OCI-LY3 (cell line): Measurements from ENCODE around the gene CD2BP2.

Experiments
- H2AFZ ChIP-seq: fragments of 200-600, 300-600 bp; shearing (Covaris generic); 2 replicates; pipeline ENCODE4 v1.6.0; 2014; ENCODE audit warnings: antibody characterized with exemption, low read depth, low read length
- H3K27ac ChIP-seq: fragments of 200-600, 300-600 bp; sonication (generic); 2 replicates; pipeline ENCODE4 v1.5.1; 2014; ENCODE audit warnings: mild to moderate bottlenecking, low read length, moderate library complexity, mixed read lengths
- H3K27me3 ChIP-seq: fragments of 200-600, 300-600 bp; sonication (generic); 2 replicates; pipeline ENCODE4 v1.6.1; 2014; ENCODE audit warnings: low read depth, low read length, mixed read lengths
- H3K36me3 ChIP-seq: fragments of 200-600, 300-600 bp; sonication (generic); replicated peaks from 2 replicates; pipeline ENCODE3; 2014; ENCODE audit warnings: low read depth, low read length, mixed read lengths
- H3K4me1 ChIP-seq: fragments of 300-600, 200-600 bp; sonication (generic); 2 replicates; pipeline ENCODE4 v1.6.1; 2014; ENCODE audit warnings: low read length, mixed read lengths
- H3K4me2 ChIP-seq: fragments of 200-600, 300-600 bp; sonication (generic); 2 replicates; pipeline ENCODE4 v1.6.1; 2014; ENCODE audit warnings: low read length, mixed read lengths
- H3K4me3 ChIP-seq: fragments of 300-600, 200-600 bp; sonication (generic); 2 replicates; pipeline ENCODE4 v1.5.1; 2014; ENCODE audit warnings: antibody characterized with exemption, mild to moderate bottlenecking, low read length, moderate library complexity
- H3K79me2 ChIP-seq: fragments of 300-600, 200-600 bp; shearing (Covaris generic); 2 replicates; pipeline ENCODE4 v1.6.1; 2014; ENCODE audit warnings: mild to moderate bottlenecking, low read length, mixed read lengths
- H3K9ac ChIP-seq: fragments of 300-600, 200-600 bp; shearing (Covaris generic); 2 replicates; pipeline ENCODE4 v1.6.0; 2014; ENCODE audit warnings: mild to moderate bottlenecking, low read length, moderate library complexity
- H3K9me3 ChIP-seq: fragments of 200-600, 300-600 bp; shearing (Covaris generic); 2 replicates; pipeline ENCODE4 v1.6.1; 2014; ENCODE audit warnings: low read length, mixed read lengths; ENCODE audit not compliant: insufficient read depth
- H4K20me1 ChIP-seq: fragments of 200-600, 300-600 bp; sonication (generic); 2 replicates; pipeline ENCODE4 v1.6.1; 2016; ENCODE audit warnings: low read length, mixed read lengths; ENCODE audit not compliant: insufficient read depth
- CTCF ChIP-seq: fragments of 200-600, 300-600 bp; sonication (generic); IDR thresholded peaks from 2 replicates; pipeline ENCODE4 v1.5.1; 2014; ENCODE audit warnings: antibody characterized with exemption, low read length, low read depth
- EZH2phosphoT487 ChIP-seq: fragments of 200-600 bp; shearing (Covaris generic); IDR thresholded peaks from 2 replicates; pipeline ENCODE4 v1.6.1; 2018; ENCODE audit warnings: antibody characterized with exemption, mixed run types, low read depth

CD2BP2 gene

GRCh38 chr16:30359871-30360170 is 4.7 kb upstream of the CD2BP2 start:
- H3K4me2 ChIP-seq: no peak overlapping the region
- no peaks in the 10 kb centered on the region for H3K9me3 ChIP-seq
- H2AFZ ChIP-seq: no peak overlapping the region
- no peaks in the 10 kb centered on the region for H4K20me1 ChIP-seq
- no peak overlapping the region for H3K27ac ChIP-seq
- H3K27me3 ChIP-seq: no peaks in the 10 kb centered on the region
- H3K4me3 ChIP-seq: no peak overlapping the region
- H3K36me3 ChIP-seq: peaks cover 27% of the 10 kb centered on the region
- TF ChIP-seq CTCF: no peak
- TF ChIP-seq EZH2phosphoT487: no peak
- H3K9ac ChIP-seq: no peak overlapping the region
- peaks cover 8% of the 10 kb centered on the region; the same call in 1 of the 2 replicates for H3K4me1 ChIP-seq
- H3K79me2 ChIP-seq: peaks cover 28% of the 10 kb centered on the region

GRCh38 chr16:30358990-30359870 is 4.1 kb upstream of the CD2BP2 start:
- peaks cover 22% of the 10 kb centered on the region for H3K36me3 ChIP-seq
- H3K79me2 ChIP-seq: peaks cover 29% of the 10 kb centered on the region
- no peak overlapping the region for H3K27ac ChIP-seq

GRCh38 chr16:30358577-30358936 is 3.4 kb upstream of the CD2BP2 start:
- Histone ChIP-seq H3K4me3 (no peak overlapping the region), H2AFZ (no peak overlapping the region), H3K36me3 (peaks cover 21% of the 10 kb centered on the region), H3K27ac (no peak overlapping the region), H3K9ac (no peak overlapping the region), H3K79me2 (peaks cover 36% of the 10 kb centered on the region), H4K20me1 (no peaks in the 10 kb centered on the region), H3K4me2 (no peak overlapping the region), H3K4me1 (peaks cover 13% of the 10 kb centered on the region), H3K9me3 (no peaks in the 10 kb centered on the region), H3K27me3 (no peaks in the 10 kb centered on the region)
- TF ChIP-seq CTCF: no peak
- TF ChIP-seq EZH2phosphoT487: no peak

More at GRCh38 chr16:30358990-30359870, 4.1 kb upstream of the CD2BP2 start:
- Histone ChIP-seq H3K4me2 (no peak overlapping the region), H3K9me3 (no peaks in the 10 kb centered on the region), H4K20me1 (no peaks in the 10 kb centered on the region), H2AFZ (no peak overlapping the region), H3K4me3 (no peak overlapping the region), H3K4me1 (peaks cover 9% of the 10 kb centered on the region), H3K27me3 (no peaks in the 10 kb centered on the region), H3K9ac (no peak overlapping the region)
- no peak for TF ChIP-seq EZH2phosphoT487
- TF ChIP-seq CTCF: no peak

GRCh38 chr16:30357715-30358576 is 2.8 kb upstream of the CD2BP2 start:
- Histone ChIP-seq H3K36me3 (peaks cover 17% of the 10 kb centered on the region), H2AFZ (no peak overlapping the region), H4K20me1 (no peaks in the 10 kb centered on the region), H3K79me2 (peaks cover 33% of the 10 kb centered on the region), H3K4me2 (no peak overlapping the region), H3K9me3 (no peaks in the 10 kb centered on the region), H3K9ac (no peak overlapping the region), H3K4me1 (peaks cover 13% of the 10 kb centered on the region), H3K27ac (no peak overlapping the region), H3K4me3 (no peak overlapping the region), H3K27me3 (no peaks in the 10 kb centered on the region)
- TF ChIP-seq EZH2phosphoT487: no peak
- no peak for TF ChIP-seq CTCF
